Nephron (organoid): ENCODE results near the gene CHMP3.
"Not testable (repeated sequence)": the region's sequence is repeated elsewhere in the genome, so short reads cannot be mapped to it uniquely, and the experiment has no call there.

Experiments used
- H3K27ac Mint-ChIP-seq, 3 experiments: 2 replicates each; pipeline ENCODE4 v1.8.0; 2020; ENCODE audit warnings: mixed read lengths in 3 of 3, mild to moderate bottlenecking in 2 of 3, moderate library complexity in 1 of 3
- H3K27me3 Mint-ChIP-seq: 2 replicates; pipeline ENCODE4 v1.8.0; 2021; ENCODE audit warnings: low read depth, mild to moderate bottlenecking, moderate library complexity, mixed read lengths
- H3K36me3 Mint-ChIP-seq: 2 replicates; pipeline ENCODE4 v1.8.0; 2020; ENCODE audit warnings: low read depth, mixed read lengths
- H3K4me1 Mint-ChIP-seq: 2 replicates; pipeline ENCODE4 v1.8.0; 2020; ENCODE audit warnings: mixed read lengths
- H3K4me3 Mint-ChIP-seq, 3 experiments: 2 replicates each; pipeline ENCODE4 v1.8.0; 2020; ENCODE audit warnings: mild to moderate bottlenecking in 3 of 3, mixed read lengths in 3 of 3, moderate library complexity in 2 of 3
- H3K9me3 Mint-ChIP-seq: 2 replicates; pipeline ENCODE4 v1.8.0; 2020; ENCODE audit warnings: mixed read lengths
- CTCF ChIP-seq, 3 experiments: fragments of 200-600 bp; sonication (generic); IDR thresholded peaks; one replicate each; pipeline ENCODE4 v1.5.0; 2021; ENCODE audit warnings: antibody characterized with exemption in 3 of 3; ENCODE audit not compliant: unreplicated experiment in 3 of 3

CHMP3 gene

GRCh38 chr2:86500325-86501083, 62.7 kb downstream of the CHMP3 start:
- Mint-ChIP-seq H3K4me3 (no peak overlapping the region), H3K27ac (no peak overlapping the region), H3K36me3 (peaks cover 97% of the 10 kb centered on the region), H3K27me3 (no peaks in the 10 kb centered on the region), H3K4me1 (no peaks in the 10 kb centered on the region), H3K9me3 (peaks cover 38% of the 10 kb centered on the region)
- no peak for TF ChIP-seq CTCF (IDR thresholded peaks at IDR 0.05; ENCODE audit: unreplicated experiment in 3 of 3)

DNA sequence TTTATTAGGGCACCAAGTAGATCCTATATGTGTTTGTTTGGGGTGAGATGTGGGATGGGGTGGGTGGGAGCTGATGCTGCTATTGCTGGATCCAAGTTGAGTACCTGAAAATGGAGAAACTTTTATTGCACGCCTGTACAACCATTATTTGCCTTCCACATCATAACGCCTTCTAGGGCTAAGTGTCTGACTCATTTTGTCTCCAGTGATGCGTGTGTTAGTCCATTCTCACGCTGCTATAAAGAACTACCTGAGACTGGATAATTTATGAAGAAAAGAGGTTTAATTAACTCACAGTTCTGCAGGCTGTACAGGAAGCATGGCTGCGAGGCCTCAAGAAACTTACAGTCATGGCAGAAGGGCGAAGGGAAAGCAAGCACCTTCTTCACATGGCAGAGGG, 63.9 kb downstream of the CHMP3 start:
- Mint-ChIP-seq H3K36me3 (peaks cover 99% of the 10 kb centered on the region), H3K9me3 (peaks cover 39% of the 10 kb centered on the region), H3K4me1 (peaks cover 5% of the 10 kb centered on the region), H3K27me3 (no peaks in the 10 kb centered on the region), H3K27ac (no peak overlapping the region), H3K4me3 (no peak overlapping the region)
- no peak for TF ChIP-seq CTCF (IDR thresholded peaks at IDR 0.05; ENCODE audit: unreplicated experiment in 3 of 3)

DNA sequence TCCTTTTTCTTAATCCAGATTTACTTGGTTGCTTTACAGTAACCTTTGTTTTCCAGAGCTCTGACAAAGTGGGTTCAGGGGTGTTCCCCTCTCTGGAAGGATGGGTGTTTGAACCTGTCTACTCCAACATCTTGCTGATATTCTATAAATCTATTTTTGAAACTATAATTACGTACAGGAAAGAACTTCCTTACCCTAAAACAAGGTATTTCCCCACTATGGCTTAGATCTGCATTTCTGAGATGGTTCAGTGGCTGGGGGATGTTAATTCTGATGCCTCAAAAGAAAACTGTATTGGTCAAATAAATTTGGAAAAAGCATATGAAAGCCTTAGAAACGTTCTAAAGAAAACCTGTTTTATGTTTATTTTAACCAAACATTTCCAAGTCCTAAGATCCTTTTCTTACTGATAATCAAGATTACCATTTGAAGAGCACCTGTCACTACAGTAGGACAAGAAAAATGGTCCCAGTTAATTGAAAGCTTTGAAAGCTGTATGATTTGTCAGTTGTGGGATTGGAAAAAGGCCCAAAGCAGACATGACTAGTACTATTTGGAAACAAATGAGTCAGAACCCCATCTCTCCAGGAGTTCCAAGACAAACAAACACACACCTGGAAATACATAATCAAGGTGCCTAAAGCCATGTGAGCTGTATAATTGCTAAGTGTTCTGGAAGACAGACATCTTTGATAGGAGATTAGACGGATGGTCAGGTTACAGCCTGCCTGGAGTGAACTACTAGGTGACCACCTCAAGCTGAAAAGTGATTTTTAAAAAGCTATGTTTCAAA, 64.6 kb downstream of the CHMP3 start:
- Mint-ChIP-seq H3K27me3 (no peaks in the 10 kb centered on the region), H3K36me3 (peaks cover 100% of the 10 kb centered on the region), H3K4me3 (no peak overlapping the region), H3K27ac (no peak overlapping the region), H3K9me3 (peaks cover 39% of the 10 kb centered on the region), H3K4me1 (peaks cover 7% of the 10 kb centered on the region)
- no peak for TF ChIP-seq CTCF (IDR thresholded peaks at IDR 0.05; ENCODE audit: unreplicated experiment in 3 of 3)

DNA sequence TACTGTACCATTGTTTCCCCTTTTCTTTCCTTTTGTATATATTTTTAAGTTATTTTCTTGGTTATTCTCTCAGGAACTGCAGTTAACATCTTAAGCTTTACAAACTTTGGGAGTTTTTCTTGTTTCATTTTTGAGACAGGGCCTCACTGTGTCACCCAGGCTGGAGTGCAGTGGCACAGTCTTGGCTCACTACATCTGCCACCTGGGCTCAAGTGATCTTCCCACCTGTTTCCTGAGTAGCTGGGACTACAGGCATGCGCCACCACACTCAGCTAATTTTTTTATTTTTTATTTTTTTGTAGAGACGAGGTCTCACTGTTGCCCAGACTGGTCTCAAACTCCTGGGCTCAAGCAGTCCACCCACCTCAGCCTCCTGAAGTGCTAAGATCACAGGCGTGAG, 66.9 kb downstream of the CHMP3 start:
- Mint-ChIP-seq H3K4me1 (peaks cover 18% of the 10 kb centered on the region), H3K9me3 (peaks cover 35% of the 10 kb centered on the region), H3K36me3 (peaks cover 98% of the 10 kb centered on the region)
- H3K27me3 Mint-ChIP-seq, H3K4me3 Mint-ChIP-seq, H3K27ac Mint-ChIP-seq: not testable (repeated sequence)

- Mint-ChIP-seq H3K4me1 (peaks cover 41% of the 10 kb centered on the region), H3K9me3 (peaks cover 5% of the 10 kb centered on the region), H3K36me3 (peaks cover 98% of the 10 kb centered on the region), H3K27me3 (no peaks in the 10 kb centered on the region), H3K27ac (peak overlapping the region; percentile 40 to 73 (median 64)), H3K4me3 (no peak overlapping the region)
- no peak for TF ChIP-seq CTCF (IDR thresholded peaks at IDR 0.05; ENCODE audit: unreplicated experiment in 3 of 3)
Measured at GRCh38 chr2:86492048-86492453, 71.2 kb downstream of the CHMP3 start.

DNA sequence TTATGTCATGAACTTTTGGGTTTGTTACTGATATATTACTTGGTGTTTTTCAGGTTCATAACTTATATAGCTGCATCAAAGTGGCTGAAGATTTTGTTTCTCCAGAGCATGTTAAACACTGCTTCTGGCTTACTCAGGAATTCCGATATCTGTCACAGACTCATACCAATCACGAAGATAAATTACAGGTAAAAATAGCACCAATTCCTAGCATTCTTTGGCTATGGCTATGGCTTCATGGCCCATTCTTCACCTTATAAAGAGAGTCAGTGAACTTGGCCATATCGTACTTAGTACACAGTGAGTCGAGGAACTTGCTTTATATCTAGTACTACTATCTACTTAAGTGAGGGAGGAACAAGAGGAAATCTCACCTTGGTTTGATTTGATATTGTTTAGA, 72.2 kb downstream of the CHMP3 start:
- Mint-ChIP-seq H3K36me3 (peaks cover 98% of the 10 kb centered on the region), H3K4me3 (no peak overlapping the region), H3K4me1 (peaks cover 41% of the 10 kb centered on the region), H3K9me3 (peaks cover 5% of the 10 kb centered on the region), H3K27me3 (no peaks in the 10 kb centered on the region), H3K27ac (peak overlapping the region; percentile 63 to 73 (median 64))
- no peak for TF ChIP-seq CTCF (IDR thresholded peaks at IDR 0.05; ENCODE audit: unreplicated experiment in 3 of 3)
